GM19452 (cell line): ENCODE measurements around the gene HECTD4.
"Not testable (repeated sequence)": the region's sequence is repeated elsewhere in the genome, so short reads cannot be mapped to it uniquely, and the experiment has no call there.

ENCODE experiments used
- ATAC-seq: cut with Tn5 transposase; IDR thresholded peaks from one replicate; pipeline ENCODE4 v1.9.1; 2021; ENCODE audit not compliant: unreplicated experiment

Gene HECTD4

GRCh38 chr12:112164011-112164660 is 218.1 kb downstream of the HECTD4 start:
- no peak for ATAC-seq

GRCh38 chr12:112163471-112163991 is 218.7 kb downstream of the HECTD4 start:
- ATAC-seq, result no peak

DNA sequence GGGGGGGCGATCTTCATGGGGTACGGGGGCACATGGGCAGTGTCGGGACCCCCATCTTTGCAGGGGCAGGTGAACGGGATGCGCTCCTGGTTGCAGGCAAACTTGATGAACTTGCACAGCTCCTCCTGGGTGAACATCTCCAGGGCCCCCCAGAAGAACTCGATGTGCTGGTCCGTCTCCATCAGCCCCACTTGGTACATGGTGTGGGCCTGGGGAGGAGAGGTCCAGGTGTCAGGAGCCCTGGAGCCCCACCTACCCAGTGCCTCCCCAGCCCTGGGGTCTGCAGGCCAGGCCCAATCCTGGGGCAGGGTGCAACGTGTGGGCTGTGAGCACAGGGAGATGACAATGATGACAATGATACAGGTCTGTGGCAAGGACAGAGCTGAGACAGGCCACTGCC is 219.2 kb downstream of the HECTD4 start:
- no peak for ATAC-seq

DNA sequence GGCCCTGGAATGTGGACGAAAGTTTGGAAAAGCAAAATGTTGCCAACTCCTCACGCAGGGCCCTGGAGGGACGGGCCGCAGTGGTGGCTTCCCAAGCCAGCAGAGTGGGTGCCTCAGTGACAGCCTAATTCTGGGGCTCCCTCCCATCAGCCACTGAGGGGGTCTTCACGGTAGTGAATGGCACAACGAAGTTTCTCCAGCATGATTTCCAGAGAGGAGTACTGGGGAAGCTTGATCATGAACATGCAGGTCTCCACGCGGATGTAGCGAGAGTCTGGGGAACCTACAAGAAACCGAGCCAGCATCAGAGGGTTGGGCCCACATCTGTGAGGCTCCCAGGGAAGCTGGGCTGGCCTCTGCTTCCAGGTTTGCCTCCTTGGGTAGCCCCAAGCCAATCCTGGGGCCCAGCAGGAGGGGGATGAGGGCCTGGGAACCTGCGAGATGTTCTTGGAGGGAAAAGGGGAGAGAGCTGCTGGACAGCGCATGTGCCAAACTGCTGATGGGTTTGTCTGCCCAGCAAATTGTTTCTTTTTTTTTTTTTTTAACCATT is 219.9 kb downstream of the HECTD4 start:
- no peak for ATAC-seq

DNA sequence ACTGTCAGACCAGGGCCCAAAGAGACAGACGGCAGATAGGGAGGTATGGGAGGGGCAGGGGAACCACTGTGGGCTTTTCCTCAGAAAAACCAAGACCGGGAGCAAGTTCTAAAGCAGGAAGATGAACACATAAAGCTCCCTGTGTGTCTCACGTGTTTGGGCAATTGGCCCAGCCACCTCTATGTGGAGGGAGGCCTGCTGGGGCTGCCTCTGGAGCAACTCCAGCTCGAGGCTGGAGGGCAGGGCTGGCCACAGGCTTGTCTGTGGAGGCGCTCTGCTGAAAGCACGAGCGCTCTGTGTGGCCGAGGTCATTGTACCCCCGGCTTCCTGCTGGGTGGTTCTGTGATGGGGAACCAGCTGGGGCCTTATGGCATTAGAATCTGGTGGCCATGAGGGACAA is 220.5 kb downstream of the HECTD4 start:
- ATAC-seq, result no peak

GRCh38 chr12:112160611-112161010 is 221.6 kb downstream of the HECTD4 start:
- ATAC-seq, result no peak

- no peak for ATAC-seq
Observed at GRCh38 chr12:112159146-112159541, 223.1 kb downstream of the HECTD4 start.

- ATAC-seq, result not testable (repeated sequence)
Observed at GRCh38 chr12:112158461-112159145, 223.6 kb downstream of the HECTD4 start.

- ATAC-seq, result no peak
Observed at GRCh38 chr12:112153893-112154219, 228.4 kb downstream of the HECTD4 start.

- no peak for ATAC-seq
Observed at GRCh38 chr12:112153181-112153892, 228.9 kb downstream of the HECTD4 start.

DNA sequence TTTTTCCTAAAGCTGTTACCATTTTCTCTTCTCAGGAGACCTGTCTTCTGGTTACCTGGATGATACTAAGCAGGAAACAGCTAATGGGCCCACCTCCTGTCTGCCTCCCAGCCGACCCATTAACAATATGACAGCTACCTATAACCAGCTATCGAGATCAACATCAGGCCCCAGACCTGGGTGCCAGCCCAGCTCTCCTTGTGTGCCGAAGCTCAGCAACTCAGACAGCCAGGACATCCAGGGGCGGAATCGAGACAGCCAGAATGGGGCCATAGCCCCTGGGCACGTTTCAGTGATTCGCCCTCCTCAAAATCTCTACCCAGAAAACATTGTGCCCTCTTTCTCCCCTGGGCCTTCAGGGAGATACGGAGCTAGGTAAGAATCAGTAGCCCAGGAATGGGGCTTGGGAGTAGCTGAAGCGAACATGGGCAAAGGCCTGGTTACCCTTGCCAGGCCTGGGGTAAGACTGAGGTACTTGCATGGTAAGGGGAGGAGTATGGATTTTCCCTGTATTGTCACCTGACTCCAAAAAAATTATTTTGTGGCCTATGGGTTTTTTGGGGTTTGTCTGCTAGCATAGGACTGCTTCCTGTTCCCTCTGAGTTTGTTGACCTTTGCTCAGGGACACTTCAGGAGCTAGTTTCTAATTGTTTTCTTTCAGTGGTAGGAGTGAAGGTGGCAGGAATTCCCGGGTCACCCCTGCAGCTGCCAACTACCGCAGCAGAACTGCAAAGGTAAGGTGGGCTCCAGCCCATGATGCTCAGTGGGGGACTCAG is 230.3 kb downstream of the HECTD4 start:
- ATAC-seq, result no peak

GRCh38 chr12:112149596-112149995 is 232.6 kb downstream of the HECTD4 start:
- ATAC-seq, result no peak

DNA sequence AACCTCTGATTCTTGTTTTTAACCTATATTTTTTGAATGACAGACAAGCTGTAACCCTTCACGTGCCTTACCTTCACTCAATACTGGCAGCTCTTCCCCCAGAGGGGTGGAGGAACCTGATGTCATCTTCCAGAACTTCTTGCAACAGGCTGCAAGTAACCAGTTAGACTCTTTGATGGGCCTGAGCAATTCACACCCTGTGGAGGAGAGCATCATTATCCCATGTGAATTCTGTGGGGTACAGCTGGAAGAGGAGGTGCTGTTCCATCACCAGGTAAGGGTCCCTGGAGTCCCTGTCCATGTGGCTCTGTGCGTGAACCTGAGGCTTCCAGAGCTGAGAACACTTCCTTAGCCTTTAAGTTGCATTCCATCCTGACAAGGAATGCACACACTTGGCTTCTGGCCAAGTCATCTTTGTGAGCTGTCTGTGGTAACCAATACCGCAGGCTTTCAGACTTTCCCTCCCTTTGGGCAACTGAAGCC is 234.2 kb downstream of the HECTD4 start:
- ATAC-seq, result no peak

GRCh38 chr12:112146123-112146522 is 236.1 kb downstream of the HECTD4 start:
- no peak for ATAC-seq

GRCh38 chr12:112140728-112141127 is 241.5 kb downstream of the HECTD4 start:
- no peak for ATAC-seq

DNA sequence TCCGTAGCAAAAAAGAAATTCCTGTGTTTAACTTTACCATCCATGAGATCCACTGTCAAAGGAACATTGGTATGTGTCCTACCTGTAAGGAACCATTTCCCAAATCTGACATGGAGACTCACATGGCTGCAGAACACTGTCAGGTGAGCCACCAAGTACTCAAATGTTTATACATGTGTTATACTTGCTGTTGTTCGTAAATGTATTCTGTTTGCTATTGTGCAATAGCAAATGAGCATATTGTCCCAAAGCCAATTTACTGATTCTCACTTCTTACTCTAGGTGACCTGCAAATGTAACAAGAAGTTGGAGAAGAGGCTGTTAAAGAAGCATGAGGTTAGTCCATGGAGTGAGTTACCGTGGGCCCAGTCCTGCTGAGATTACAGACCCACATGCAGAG is 247.5 kb downstream of the HECTD4 start:
- ATAC-seq, result no peak

DNA sequence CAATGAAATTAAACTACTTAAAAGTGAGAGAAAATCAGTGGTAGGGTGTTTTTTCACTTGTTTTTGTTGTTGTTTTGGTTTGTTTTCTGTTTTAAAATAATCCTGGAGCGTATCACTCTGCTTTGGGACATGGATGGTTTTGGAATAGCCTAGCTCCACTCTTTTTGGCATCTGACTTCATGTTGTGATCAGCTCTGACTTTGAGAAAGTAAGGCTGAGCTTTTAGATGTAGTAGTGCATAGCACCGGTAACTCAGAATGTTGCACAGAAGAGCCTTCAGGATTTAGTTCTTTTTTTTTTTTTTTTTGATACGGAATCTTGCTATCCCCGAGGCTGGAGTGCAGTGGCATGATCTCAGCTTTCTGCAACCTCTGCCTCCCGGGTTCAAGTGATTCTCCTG is 248.8 kb downstream of the HECTD4 start:
- no peak for ATAC-seq

DNA sequence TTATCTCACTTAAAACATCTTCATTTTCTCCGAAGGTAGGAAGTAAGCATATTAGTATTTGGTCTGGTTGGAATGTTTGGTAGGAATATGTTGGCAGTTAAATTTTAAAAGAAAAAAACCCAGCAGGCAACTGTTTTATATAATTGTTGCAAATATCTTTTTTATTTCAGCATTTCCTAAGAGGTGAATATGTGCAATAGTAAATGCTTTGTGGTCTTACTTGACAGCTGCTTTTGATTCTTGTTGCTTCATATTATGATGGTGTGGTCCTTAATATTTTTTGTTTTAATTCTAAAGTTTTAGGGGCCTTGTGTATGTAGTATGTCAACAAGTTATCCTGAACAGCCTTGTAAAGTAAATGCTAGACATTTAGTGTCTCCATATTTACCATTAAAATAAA is 250.5 kb downstream of the HECTD4 start:
- ATAC-seq, result no peak

DNA sequence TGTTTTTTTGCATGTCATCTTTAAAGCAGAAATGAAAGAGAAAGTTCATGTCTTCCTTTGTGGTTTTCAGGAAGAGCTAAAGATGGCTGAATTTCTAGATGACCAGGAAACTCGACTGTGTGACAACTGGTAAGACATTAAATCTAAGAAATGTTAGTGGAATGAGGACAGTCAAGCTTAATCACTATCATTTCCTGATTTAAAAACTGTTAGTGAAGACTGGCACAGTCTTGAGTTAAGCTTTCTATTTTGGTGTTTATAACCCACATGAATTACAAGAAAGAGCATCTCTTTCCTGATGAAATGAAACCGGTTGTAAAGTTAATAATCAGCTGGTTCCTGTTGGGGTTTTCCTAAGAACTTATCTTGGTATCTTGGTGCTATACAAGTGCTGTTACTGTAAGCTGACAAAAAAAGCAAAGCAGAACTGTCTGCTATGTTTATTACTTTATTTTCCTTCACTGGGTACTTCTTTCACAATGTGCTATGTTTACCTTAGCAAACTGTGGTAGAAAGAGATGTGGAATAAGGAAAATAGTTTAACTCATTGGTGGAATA is 251.7 kb downstream of the HECTD4 start:
- ATAC-seq, result peak; percentile 51

DNA sequence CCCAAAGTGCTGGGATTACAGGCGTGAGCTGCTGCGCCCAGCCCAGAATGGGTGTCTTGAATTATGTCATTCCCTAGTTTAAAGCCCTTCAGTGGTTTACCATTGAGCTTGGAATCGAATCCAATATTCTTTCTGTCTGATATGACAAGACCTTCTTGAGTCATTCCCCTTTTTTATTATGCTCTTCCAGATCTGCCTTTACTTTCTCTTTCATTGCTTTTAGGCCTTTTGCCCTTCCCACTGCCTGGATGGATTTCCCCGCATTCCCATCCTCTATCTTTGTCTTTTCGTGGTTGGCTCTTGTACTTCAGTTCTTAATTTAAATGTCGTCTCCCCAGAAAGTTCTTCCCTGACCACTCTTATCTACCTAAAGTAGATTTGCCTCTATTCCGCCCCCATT is 255.3 kb downstream of the HECTD4 start:
- ATAC-seq, result no peak
